ENCODE measurements around the gene LTB. TPM values are rescaled to one million over a fixed set of nuclear protein-coding genes. Genes with fewer than 3 reads are reported as not detected.

Gene LTB
- total and polyA plus RNA-seq, 9 of the 15 experiments (the other 6 are each of a cell fraction or from before 2014, with no cell fraction given), result 0.07 to 0.51 TPM; not detected in 7

DNA sequence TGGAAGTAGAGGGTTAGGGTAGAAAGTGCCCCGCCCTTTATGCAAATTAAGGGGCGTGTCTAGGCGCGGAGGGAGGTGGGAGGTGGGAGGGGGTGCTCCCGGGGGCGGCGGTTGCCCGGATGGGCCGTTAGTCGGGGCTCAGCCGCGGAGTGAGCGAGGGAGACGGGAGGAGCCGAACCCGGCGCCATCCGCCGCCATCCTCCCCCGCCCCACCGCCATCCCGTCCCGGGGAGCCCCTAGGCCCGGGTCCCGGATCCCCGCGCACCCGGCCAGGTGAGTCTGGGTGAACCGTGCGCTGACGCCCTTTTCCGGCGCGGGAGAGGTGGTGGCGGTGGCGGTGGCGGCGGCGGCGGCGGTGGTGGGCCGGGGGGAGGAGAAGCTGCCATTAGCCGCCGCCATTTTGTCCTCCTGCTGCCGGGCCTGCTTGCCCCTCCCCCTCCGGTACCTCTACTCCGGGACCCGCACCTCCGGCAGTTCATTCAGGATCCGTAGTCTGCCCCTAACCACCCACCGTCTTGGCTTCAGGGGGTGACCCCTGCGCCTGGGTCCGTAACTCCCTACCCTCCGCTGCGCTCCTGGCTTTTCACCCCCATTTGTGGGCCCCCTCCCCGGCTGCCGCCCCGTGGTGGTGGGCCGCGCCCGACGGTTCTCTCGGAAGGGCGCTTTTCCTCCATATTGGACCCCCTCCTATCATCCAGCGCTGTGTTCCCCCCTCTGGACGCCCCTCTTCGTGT, 38.5 kb upstream of the LTB start, which contains the start of gene PRRC2A (continued):
- no peak for TF ChIP-seq ZNF551 (CRISPR knock-in tag; IDR thresholded peaks at IDR 0.05)
- TF ChIP-seq CBFA2T3 (IDR thresholded peaks at IDR 0.05), result peak; percentile 33; the same call in 1 of the 2 replicates
- TF ChIP-seq ZBED1 (IDR thresholded peaks at IDR 0.05), result 0 out of 2 replicates have a peak, but pooled peaks have one; percentile 51
- TF ChIP-seq SMARCE1 (IDR thresholded peaks at IDR 0.05), result no peak
- peak; percentile 81 for TF ChIP-seq GABPB1 (CRISPR knock-in tag; IDR thresholded peaks at IDR 0.05)
- TF ChIP-seq MAZ (CRISPR knock-in tag; conservative IDR thresholded peaks at IDR 0.05 in 1 of 2, IDR thresholded peaks at IDR 0.05 in 1 of 2), result peak; percentile 97 to 99
- peak; percentile 67; the same call in 1 of the 2 replicates for TF ChIP-seq ZBTB17 (CRISPR knock-in tag; IDR thresholded peaks at IDR 0.05)
- TF ChIP-seq GTF2E2 (tag; IDR thresholded peaks at IDR 0.05), result peak; percentile 98
- no peak for TF ChIP-seq ATF7 (IDR thresholded peaks at IDR 0.05)
- TF ChIP-seq, protein P1, sequence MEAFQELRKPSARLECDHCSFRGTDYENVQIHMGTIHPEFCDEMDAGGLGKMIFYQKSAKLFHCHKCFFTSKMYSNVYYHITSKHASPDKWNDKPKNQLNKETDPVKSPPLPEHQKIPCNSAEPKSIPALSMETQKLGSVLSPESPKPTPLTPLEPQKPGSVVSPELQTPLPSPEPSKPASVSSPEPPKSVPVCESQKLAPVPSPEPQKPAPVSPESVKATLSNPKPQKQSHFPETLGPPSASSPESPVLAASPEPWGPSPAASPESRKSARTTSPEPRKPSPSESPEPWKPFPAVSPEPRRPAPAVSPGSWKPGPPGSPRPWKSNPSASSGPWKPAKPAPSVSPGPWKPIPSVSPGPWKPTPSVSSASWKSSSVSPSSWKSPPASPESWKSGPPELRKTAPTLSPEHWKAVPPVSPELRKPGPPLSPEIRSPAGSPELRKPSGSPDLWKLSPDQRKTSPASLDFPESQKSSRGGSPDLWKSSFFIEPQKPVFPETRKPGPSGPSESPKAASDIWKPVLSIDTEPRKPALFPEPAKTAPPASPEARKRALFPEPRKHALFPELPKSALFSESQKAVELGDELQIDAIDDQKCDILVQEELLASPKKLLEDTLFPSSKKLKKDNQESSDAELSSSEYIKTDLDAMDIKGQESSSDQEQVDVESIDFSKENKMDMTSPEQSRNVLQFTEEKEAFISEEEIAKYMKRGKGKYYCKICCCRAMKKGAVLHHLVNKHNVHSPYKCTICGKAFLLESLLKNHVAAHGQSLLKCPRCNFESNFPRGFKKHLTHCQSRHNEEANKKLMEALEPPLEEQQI (IDR thresholded peaks at IDR 0.05), result peak; percentile 66
- peak; percentile 83 for TF ChIP-seq GTF2F1 (IDR thresholded peaks at IDR 0.05; ENCODE audit: low read depth, low read length)
- peak; percentile 80 for TF ChIP-seq SMAD3 (CRISPR knock-in tag; conservative IDR thresholded peaks at IDR 0.05)
- peak; percentile 83 for TF ChIP-seq PHF20 (IDR thresholded peaks at IDR 0.05; ENCODE audit: partially characterized antibody)
- TF ChIP-seq, protein P2, sequence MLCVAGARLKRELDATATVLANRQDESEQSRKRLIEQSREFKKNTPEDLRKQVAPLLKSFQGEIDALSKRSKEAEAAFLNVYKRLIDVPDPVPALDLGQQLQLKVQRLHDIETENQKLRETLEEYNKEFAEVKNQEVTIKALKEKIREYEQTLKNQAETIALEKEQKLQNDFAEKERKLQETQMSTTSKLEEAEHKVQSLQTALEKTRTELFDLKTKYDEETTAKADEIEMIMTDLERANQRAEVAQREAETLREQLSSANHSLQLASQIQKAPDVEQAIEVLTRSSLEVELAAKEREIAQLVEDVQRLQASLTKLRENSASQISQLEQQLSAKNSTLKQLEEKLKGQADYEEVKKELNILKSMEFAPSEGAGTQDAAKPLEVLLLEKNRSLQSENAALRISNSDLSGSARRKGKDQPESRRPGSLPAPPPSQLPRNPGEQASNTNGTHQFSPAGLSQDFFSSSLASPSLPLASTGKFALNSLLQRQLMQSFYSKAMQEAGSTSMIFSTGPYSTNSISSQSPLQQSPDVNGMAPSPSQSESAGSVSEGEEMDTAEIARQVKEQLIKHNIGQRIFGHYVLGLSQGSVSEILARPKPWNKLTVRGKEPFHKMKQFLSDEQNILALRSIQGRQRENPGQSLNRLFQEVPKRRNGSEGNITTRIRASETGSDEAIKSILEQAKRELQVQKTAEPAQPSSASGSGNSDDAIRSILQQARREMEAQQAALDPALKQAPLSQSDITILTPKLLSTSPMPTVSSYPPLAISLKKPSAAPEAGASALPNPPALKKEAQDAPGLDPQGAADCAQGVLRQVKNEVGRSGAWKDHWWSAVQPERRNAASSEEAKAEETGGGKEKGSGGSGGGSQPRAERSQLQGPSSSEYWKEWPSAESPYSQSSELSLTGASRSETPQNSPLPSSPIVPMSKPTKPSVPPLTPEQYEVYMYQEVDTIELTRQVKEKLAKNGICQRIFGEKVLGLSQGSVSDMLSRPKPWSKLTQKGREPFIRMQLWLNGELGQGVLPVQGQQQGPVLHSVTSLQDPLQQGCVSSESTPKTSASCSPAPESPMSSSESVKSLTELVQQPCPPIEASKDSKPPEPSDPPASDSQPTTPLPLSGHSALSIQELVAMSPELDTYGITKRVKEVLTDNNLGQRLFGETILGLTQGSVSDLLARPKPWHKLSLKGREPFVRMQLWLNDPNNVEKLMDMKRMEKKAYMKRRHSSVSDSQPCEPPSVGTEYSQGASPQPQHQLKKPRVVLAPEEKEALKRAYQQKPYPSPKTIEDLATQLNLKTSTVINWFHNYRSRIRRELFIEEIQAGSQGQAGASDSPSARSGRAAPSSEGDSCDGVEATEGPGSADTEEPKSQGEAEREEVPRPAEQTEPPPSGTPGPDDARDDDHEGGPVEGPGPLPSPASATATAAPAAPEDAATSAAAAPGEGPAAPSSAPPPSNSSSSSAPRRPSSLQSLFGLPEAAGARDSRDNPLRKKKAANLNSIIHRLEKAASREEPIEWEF (CRISPR knock-in tag; IDR thresholded peaks at IDR 0.05), result no peak
- TF ChIP-seq HEY1 (CRISPR knock-in tag; IDR thresholded peaks at IDR 0.05; ENCODE audit: borderline replicate concordance), result 0 out of 2 replicates have a peak, but pooled peaks have one; percentile 13
- TF ChIP-seq MBD2 (IDR thresholded peaks at IDR 0.05; ENCODE audit: borderline replicate concordance, low read depth), result peak; percentile 26; the same call in 1 of the 2 replicates
- TF ChIP-seq, protein P3, sequence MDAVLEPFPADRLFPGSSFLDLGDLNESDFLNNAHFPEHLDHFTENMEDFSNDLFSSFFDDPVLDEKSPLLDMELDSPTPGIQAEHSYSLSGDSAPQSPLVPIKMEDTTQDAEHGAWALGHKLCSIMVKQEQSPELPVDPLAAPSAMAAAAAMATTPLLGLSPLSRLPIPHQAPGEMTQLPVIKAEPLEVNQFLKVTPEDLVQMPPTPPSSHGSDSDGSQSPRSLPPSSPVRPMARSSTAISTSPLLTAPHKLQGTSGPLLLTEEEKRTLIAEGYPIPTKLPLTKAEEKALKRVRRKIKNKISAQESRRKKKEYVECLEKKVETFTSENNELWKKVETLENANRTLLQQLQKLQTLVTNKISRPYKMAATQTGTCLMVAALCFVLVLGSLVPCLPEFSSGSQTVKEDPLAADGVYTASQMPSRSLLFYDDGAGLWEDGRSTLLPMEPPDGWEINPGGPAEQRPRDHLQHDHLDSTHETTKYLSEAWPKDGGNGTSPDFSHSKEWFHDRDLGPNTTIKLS (IDR thresholded peaks at IDR 0.05; ENCODE audit: borderline replicate concordance, low read depth), result 0 out of 2 replicates have a peak, but pooled peaks have one; percentile 24
- no peak for TF ChIP-seq HMG20B (CRISPR knock-in tag; IDR thresholded peaks at IDR 0.05)
- no peak for TF ChIP-seq ILK (tag; IDR thresholded peaks at IDR 0.05; ENCODE audit: borderline replicate concordance, low read depth)
- peak; percentile 100 for TF ChIP-seq NFRKB (IDR thresholded peaks at IDR 0.05; ENCODE audit: low read depth)

Data from K562 (cell line).